ENCODE measurements around the gene DCHS1. TPM values are rescaled to one million over a fixed set of nuclear protein-coding genes. Genes with fewer than 3 reads are reported as not detected.
"Not testable (repeated sequence)": the region's sequence is repeated elsewhere in the genome, so short reads cannot be mapped to it uniquely, and the experiment has no call there.

DCHS1 gene
- total and polyA plus RNA-seq, 2 experiments from 2014 or later = 8.0 to 15.2 TPM

DNA sequence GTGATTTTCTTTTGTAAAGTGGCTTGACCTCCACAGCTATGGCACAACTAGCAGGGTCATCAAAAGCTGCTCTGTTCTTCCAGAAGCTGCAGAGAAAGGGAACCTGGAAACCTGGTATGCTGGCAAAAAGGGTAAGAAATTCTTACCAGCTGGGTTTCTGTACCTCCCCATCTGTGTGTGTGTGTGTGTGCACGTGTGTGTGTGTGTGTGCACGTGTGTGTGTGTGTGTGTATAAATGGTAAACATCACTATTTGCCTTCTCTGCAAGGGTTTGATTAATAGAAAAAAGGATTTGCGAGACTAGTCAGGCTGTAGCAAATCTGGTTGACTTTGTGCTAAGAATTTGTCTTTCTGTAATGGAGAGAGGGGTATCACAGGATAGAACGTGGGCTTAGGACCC is 32.3 kb upstream of the DCHS1 start:
- no peak overlapping the region for H2AFZ ChIP-seq
- H3K4me1 ChIP-seq (ENCODE audit: insufficient read depth) = peaks cover 1% of the 10 kb centered on the region
- 54% methylated on average over 4 of the region's 4 CpGs for WGBS (ENCODE audit: low lambda C conversion rate, missing lambda C conversion rate)
- no peaks in the 10 kb centered on the region for H3K79me2 ChIP-seq
- H4K20me1 ChIP-seq (ENCODE audit: insufficient read depth, poor library complexity, severe bottlenecking) = no peaks in the 10 kb centered on the region
- H3K9me2 ChIP-seq (replicated peaks; ENCODE audit: insufficient read depth) = no peaks in the 10 kb centered on the region
- no peak overlapping the region for H3K4me2 ChIP-seq
- DNase-seq (ENCODE audit: low spot score) = no peak
- TF ChIP-seq EZH2 (IDR thresholded peaks at IDR 0.05; ENCODE audit: borderline replicate concordance) (no peak), EZH2phosphoT487 (IDR thresholded peaks at IDR 0.05; ENCODE audit: low read depth, severe bottlenecking, unreplicated experiment) (no peak)
- TF ChIP-seq, protein P1, sequence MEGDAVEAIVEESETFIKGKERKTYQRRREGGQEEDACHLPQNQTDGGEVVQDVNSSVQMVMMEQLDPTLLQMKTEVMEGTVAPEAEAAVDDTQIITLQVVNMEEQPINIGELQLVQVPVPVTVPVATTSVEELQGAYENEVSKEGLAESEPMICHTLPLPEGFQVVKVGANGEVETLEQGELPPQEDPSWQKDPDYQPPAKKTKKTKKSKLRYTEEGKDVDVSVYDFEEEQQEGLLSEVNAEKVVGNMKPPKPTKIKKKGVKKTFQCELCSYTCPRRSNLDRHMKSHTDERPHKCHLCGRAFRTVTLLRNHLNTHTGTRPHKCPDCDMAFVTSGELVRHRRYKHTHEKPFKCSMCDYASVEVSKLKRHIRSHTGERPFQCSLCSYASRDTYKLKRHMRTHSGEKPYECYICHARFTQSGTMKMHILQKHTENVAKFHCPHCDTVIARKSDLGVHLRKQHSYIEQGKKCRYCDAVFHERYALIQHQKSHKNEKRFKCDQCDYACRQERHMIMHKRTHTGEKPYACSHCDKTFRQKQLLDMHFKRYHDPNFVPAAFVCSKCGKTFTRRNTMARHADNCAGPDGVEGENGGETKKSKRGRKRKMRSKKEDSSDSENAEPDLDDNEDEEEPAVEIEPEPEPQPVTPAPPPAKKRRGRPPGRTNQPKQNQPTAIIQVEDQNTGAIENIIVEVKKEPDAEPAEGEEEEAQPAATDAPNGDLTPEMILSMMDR (IDR thresholded peaks at IDR 0.05; ENCODE audit: poor library complexity) = no peak
- H3K9me3 ChIP-seq (ENCODE audit: low read depth) = no peaks in the 10 kb centered on the region
- H3K27me3 ChIP-seq = no peaks in the 10 kb centered on the region
- no peaks in the 10 kb centered on the region for H3K36me3 ChIP-seq (replicated peaks; ENCODE audit: insufficient read depth, low read depth)
- no peak overlapping the region for H3K4me3 ChIP-seq
- no peak overlapping the region for H3K27ac ChIP-seq

DNA sequence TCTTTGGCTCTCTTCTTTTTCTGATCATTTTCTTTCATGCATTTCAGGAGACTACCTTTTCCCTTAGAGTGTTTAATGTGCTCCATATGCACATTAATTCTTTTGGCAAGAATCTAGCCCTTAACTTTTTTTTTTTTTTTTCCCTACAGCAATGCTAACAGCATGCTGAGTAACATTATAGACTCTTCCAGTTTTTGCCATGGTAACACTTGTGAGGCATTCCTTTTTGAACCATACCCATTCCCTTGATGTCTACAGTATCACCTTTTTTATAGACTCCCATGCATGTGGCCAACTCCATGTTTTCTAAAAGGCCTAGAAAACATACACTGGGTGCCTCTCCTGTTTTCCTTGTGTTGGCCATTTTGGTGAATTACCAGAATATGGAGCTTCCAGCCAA is 30.4 kb upstream of the DCHS1 start:
- TF ChIP-seq EZH2 (IDR thresholded peaks at IDR 0.05; ENCODE audit: borderline replicate concordance) (no peak), EZH2phosphoT487 (IDR thresholded peaks at IDR 0.05; ENCODE audit: low read depth, severe bottlenecking, unreplicated experiment) (no peak)
- TF ChIP-seq, protein P1 (IDR thresholded peaks at IDR 0.05; ENCODE audit: poor library complexity) = no peak
- no peak overlapping the region for H3K4me2 ChIP-seq
- no peaks in the 10 kb centered on the region for H3K27me3 ChIP-seq
- peaks cover 9% of the 10 kb centered on the region for H3K4me1 ChIP-seq (ENCODE audit: insufficient read depth)
- peaks cover 17% of the 10 kb centered on the region for H3K79me2 ChIP-seq
- DNase-seq (ENCODE audit: low spot score) = no peak
- H2AFZ ChIP-seq = no peak overlapping the region
- H3K9me3 ChIP-seq (ENCODE audit: low read depth) = no peaks in the 10 kb centered on the region
- no peak overlapping the region for H3K27ac ChIP-seq
- H3K36me3 ChIP-seq (replicated peaks; ENCODE audit: insufficient read depth, low read depth) = no peaks in the 10 kb centered on the region
- H3K4me3 ChIP-seq = no peak overlapping the region
- H4K20me1 ChIP-seq (ENCODE audit: insufficient read depth, poor library complexity, severe bottlenecking) = no peaks in the 10 kb centered on the region
- no peaks in the 10 kb centered on the region for H3K9me2 ChIP-seq (replicated peaks; ENCODE audit: insufficient read depth)

DNA sequence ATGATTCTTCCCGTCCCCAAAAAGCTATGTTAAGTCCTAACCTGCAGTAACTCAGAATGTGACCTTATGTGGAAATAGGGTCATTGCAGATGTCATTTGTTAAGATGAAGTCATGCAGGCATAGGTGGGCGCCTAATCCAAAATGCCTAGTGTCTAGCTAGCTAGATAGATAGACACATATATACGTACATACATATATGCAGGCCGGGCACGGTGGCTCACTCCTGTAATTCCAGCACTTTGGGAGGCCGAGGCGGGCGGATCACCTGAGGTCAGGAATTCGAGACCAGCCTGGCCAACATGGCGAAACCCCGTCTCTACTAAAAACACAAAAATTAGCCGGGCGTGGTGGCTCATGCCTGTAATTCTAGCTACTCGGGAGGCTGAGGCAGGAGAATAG is 28.5 kb upstream of the DCHS1 start:
- DNase-seq (ENCODE audit: low spot score); H4K20me1 ChIP-seq (ENCODE audit: insufficient read depth, poor library complexity, severe bottlenecking); H3K9me2 ChIP-seq (replicated peaks; ENCODE audit: insufficient read depth); H3K27me3 ChIP-seq; H3K9me3 ChIP-seq (ENCODE audit: low read depth); H3K36me3 ChIP-seq (replicated peaks; ENCODE audit: insufficient read depth, low read depth); H3K4me3 ChIP-seq: not testable (repeated sequence)
- Histone ChIP-seq H3K4me1 (ENCODE audit: insufficient read depth) (peaks cover 10% of the 10 kb centered on the region), H2AFZ (peak overlapping the region; percentile 81), H3K4me2 (peak overlapping the region; percentile 72), H3K27ac (peak overlapping the region; percentile 85), H3K79me2 (peaks cover 21% of the 10 kb centered on the region)
- WGBS (ENCODE audit: low lambda C conversion rate, missing lambda C conversion rate) = 94% methylated on average over 14 of the region's 14 CpGs

DNA sequence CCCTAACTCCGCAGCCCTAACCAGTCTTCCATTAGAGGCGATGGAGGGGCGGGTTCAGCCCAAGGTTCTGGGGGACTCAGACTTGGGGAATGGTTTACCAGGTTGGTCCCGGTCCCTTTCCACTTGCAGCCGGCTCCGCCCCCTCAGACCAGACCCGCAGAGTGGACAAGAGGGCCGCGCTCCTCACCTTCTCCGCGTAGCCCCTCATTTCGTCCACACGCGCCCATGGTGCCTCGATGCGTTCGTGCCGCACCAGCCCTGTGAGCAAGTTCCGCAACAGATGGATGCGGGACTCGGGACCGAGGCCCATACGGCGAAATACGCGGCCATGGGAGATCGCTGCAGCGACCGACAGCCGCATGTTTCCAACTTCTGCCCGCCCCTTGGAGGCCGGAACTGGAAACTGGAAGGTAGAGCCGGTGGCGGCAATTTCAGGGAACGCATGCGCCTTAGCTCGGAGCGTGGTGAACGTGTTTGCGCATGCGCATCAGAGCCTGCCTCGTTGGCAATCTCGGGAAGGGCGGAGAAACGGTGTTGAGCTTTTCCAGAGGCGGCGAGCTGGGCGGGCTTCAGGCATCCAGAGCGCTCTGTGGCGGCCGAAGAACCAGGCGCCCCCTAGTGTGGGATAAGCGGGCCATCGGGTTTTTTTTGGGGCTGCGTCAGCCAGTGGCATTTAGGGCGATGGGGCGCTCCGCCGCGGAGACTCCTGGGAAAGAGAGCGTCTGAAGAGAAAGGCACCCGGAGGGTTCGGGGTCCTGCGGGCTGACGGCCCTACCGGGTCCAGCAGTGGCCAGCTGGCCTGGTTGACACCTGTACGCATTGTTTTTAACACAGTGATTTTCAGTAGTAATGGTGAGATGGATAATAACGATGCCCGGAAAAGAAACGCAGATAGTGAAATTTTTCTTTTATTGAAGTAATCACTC is 27.6 kb upstream of the DCHS1 start, which contains the start of gene MRPL17:
MRPL17 (minus strand) TSS at position 405 of the 926 bp plus-strand sequence; CDS start at position 361, 44 bp downstream.
- peaks cover 10% of the 10 kb centered on the region for H3K4me1 ChIP-seq (ENCODE audit: insufficient read depth)

More for the DNA sequence above, 27.6 kb upstream of the DCHS1 start, which contains the start of gene MRPL17:
- H3K79me2 ChIP-seq = peaks cover 21% of the 10 kb centered on the region
- H3K9me3 ChIP-seq (ENCODE audit: low read depth) = no peaks in the 10 kb centered on the region
- peak within 1 kb of the TSS; percentile 81 for H2AFZ ChIP-seq
- no peaks in the 10 kb centered on the region for H4K20me1 ChIP-seq (ENCODE audit: insufficient read depth, poor library complexity, severe bottlenecking)
- 2% methylated on average over 70 of the region's 70 CpGs for WGBS (ENCODE audit: low lambda C conversion rate, missing lambda C conversion rate)
- H3K9me2 ChIP-seq (replicated peaks; ENCODE audit: insufficient read depth) = no peaks in the 10 kb centered on the region
- H3K27ac ChIP-seq = peak within 1 kb of the TSS; percentile 85
- peak within 1 kb of the TSS; percentile 89 for H3K4me2 ChIP-seq
- H3K27me3 ChIP-seq = no peaks in the 10 kb centered on the region
- H3K36me3 ChIP-seq (replicated peaks; ENCODE audit: insufficient read depth, low read depth) = no peaks in the 10 kb centered on the region
- TF ChIP-seq, protein P1 (IDR thresholded peaks at IDR 0.05; ENCODE audit: poor library complexity) = peak; percentile 94
- TF ChIP-seq EZH2 (IDR thresholded peaks at IDR 0.05; ENCODE audit: borderline replicate concordance) = no peak
- DNase-seq (ENCODE audit: low spot score) = peak; percentile 99
- peak within 1 kb of the TSS; percentile 43 for H3K4me3 ChIP-seq

Measured in hepatocyte (in vitro differentiated cells).